ENCODE data around the gene KHDC1.

The KHDC1 gene

DNA sequence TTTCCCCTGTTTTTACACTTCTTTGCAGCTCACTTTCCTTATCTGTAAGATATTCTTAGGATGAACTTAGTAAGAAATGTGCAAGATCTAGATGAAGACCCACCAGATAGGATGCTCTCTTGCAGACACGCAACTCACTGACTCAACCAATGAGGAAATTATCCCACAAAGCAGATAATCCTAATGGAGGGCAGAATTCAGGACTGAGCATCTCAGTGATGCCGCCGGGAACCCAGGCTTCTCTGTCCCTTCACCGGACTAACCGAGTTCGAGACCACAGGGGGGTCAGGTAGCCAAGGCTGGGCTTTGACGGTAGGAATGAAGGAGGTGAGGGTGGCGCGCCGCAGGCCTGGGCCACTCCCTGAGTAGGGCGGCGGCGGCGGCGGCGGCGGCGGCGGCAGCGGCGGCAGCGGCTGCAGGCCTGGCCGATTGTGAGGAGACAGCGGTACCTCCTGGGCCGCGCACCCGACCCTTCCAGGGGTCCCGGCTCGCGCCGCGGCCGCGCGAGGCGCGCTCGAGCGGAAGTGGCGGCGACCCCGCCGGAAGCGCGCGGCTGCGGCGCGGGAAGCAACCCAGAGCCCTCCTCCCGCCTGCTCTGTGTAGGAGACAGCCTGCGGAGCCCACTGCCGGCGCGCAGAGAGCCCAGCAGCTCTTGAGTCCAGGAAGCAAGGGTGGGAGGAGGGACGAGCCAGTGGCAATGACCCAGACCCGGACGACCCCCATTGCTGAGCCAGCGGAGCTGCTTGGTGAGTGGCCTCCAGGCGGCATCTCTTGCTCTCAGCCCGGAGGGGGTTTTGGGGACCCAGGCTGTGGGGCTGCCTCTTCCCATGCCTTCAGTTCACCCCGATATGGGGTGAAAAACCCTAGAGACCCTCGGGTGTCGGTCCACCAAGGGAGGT, at the start of gene KHDC1 (continued):
- no peak for TF ChIP-seq ZNF324 (tag by site-specific recombination; IDR thresholded peaks at IDR 0.05)
- TF ChIP-seq ZNF341 (tag by site-specific recombination; IDR thresholded peaks at IDR 0.05; ENCODE audit: low read depth) = peak; percentile 48; the same call in 1 of the 2 replicates
- no peak for TF ChIP-seq ZNF658 (tag by site-specific recombination; IDR thresholded peaks at IDR 0.05)
- TF ChIP-seq, protein P1, sequence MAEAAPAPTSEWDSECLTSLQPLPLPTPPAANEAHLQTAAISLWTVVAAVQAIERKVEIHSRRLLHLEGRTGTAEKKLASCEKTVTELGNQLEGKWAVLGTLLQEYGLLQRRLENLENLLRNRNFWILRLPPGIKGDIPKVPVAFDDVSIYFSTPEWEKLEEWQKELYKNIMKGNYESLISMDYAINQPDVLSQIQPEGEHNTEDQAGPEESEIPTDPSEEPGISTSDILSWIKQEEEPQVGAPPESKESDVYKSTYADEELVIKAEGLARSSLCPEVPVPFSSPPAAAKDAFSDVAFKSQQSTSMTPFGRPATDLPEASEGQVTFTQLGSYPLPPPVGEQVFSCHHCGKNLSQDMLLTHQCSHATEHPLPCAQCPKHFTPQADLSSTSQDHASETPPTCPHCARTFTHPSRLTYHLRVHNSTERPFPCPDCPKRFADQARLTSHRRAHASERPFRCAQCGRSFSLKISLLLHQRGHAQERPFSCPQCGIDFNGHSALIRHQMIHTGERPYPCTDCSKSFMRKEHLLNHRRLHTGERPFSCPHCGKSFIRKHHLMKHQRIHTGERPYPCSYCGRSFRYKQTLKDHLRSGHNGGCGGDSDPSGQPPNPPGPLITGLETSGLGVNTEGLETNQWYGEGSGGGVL (tag by site-specific recombination; IDR thresholded peaks at IDR 0.05) = no peak
- TF ChIP-seq ZNF280C (tag by site-specific recombination; IDR thresholded peaks at IDR 0.05) = no peak
- TF ChIP-seq MYNN (tag by site-specific recombination; IDR thresholded peaks at IDR 0.05; ENCODE audit: borderline replicate concordance) = no peak
- TF ChIP-seq PRDM2 (tag by site-specific recombination; IDR thresholded peaks at IDR 0.05; ENCODE audit: borderline replicate concordance) = no peak
- TF ChIP-seq ZNF211 (tag by site-specific recombination; IDR thresholded peaks at IDR 0.05; ENCODE audit: low read depth) = no peak
- peak; percentile 69 for TF ChIP-seq ZBTB26 (tag by site-specific recombination; optimal IDR thresholded peaks at IDR 0.05)
- no peak for TF ChIP-seq ZNF571 (tag by site-specific recombination; IDR thresholded peaks at IDR 0.05)
- TF ChIP-seq, protein P2, sequence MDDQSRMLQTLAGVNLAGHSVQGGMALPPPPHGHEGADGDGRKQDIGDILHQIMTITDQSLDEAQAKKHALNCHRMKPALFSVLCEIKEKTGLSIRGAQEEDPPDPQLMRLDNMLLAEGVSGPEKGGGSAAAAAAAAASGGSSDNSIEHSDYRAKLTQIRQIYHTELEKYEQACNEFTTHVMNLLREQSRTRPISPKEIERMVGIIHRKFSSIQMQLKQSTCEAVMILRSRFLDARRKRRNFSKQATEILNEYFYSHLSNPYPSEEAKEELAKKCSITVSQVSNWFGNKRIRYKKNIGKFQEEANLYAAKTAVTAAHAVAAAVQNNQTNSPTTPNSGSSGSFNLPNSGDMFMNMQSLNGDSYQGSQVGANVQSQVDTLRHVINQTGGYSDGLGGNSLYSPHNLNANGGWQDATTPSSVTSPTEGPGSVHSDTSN (CRISPR knock-in tag; IDR thresholded peaks at IDR 0.05) = no peak
- TF ChIP-seq HOXC10 (CRISPR knock-in tag; IDR thresholded peaks at IDR 0.05) = no peak
- TF ChIP-seq ZNF473 (tag by site-specific recombination; IDR thresholded peaks at IDR 0.05) = no peak
- TF ChIP-seq, protein P3, sequence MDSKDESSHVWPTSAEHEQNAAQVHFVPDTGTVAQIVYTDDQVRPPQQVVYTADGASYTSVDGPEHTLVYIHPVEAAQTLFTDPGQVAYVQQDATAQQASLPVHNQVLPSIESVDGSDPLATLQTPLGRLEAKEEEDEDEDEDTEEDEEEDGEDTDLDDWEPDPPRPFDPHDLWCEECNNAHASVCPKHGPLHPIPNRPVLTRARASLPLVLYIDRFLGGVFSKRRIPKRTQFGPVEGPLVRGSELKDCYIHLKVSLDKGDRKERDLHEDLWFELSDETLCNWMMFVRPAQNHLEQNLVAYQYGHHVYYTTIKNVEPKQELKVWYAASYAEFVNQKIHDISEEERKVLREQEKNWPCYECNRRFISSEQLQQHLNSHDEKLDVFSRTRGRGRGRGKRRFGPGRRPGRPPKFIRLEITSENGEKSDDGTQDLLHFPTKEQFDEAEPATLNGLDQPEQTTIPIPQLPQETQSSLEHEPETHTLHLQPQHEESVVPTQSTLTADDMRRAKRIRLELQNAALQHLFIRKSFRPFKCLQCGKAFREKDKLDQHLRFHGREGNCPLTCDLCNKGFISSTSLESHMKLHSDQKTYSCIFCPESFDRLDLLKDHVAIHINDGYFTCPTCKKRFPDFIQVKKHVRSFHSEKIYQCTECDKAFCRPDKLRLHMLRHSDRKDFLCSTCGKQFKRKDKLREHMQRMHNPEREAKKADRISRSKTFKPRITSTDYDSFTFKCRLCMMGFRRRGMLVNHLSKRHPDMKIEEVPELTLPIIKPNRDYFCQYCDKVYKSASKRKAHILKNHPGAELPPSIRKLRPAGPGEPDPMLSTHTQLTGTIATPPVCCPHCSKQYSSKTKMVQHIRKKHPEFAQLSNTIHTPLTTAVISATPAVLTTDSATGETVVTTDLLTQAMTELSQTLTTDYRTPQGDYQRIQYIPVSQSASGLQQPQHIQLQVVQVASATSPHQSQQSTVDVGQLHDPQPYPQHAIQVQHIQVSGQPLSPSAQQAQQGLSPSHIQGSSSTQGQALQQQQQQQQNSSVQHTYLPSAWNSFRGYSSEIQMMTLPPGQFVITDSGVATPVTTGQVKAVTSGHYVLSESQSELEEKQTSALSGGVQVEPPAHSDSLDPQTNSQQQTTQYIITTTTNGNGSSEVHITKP (tag by site-specific recombination; IDR thresholded peaks at IDR 0.05) = peak; percentile 84
- TF ChIP-seq ZNF530 (tag by site-specific recombination; IDR thresholded peaks at IDR 0.05; ENCODE audit: low read depth) = no peak
- TF ChIP-seq ZBTB1 (tag by site-specific recombination; IDR thresholded peaks at IDR 0.05) = no peak
- TF ChIP-seq ZNF266 (tag by site-specific recombination; IDR thresholded peaks at IDR 0.05; ENCODE audit: low read depth) = no peak
- no peak for TF ChIP-seq ZNF133 (tag by site-specific recombination; IDR thresholded peaks at IDR 0.05)
- no peak for TF ChIP-seq PRDM6 (tag by site-specific recombination; IDR thresholded peaks at IDR 0.05)
- 0 out of 2 replicates have a peak, but pooled peaks have one; percentile 15 for TF ChIP-seq ZNF843 (tag by site-specific recombination; IDR thresholded peaks at IDR 0.05)

All from HEK293 (cell line).